A549 (cell line): Measurements from ENCODE around the gene SELENOP. TPM values are rescaled to one million over a fixed set of nuclear protein-coding genes. Genes with fewer than 3 reads are reported as not detected.

ENCODE experiments used
- ATAC-seq, 2 experiments: fragments of 200-7000 bp in 1 of 2; fragments of >200 bp in 1 of 2; cut with Nextera tagmentation in 1 of 2; cut with Tn5 transposase in 1 of 2; 3 replicates each; pipeline versions ENCODE4 v1.8.0 to v1.9.1; 2018 to 2020; ENCODE audit warnings: mild to moderate bottlenecking in 1 of 2, moderate library complexity in 1 of 2
- CTCF ChIA-PET: fragments of 300-600 bp; sonication (Branson Sonifier 250); formaldehyde crosslinking; extraction: SDS; loops from one replicate; lab custom pipeline; 2021; ENCODE audit warnings: antibody characterized with exemption, inconsistent platforms; lab: Yijun Ruan, JAX
- POLR2A ChIA-PET: fragments of 350-600 bp; formaldehyde crosslinking; extraction: SDS; loops from one replicate; lab custom pipeline; 2021; ENCODE audit warnings: antibody characterized with exemption, inconsistent platforms; lab: Yijun Ruan, JAX
- DNase-seq, 2 experiments: peaks; one replicate each; pipeline versions ENCODE4 v3.0.0 to v3.0.0-alpha.2; 2011 to 2016; ENCODE audit warnings: low read depth in 1 of 2, low spot score in 1 of 2
- FAIRE-seq: peaks from 2 replicates; lab custom pipeline; 2011; peaks lifted over from hg19 to GRCh38; lab: Jason Lieb, UNC
- H3K27ac ChIP-seq, 2 experiments: fragments of >200 bp; sonication (Bioruptor Twin); formaldehyde crosslinking; 3 replicates each; pipeline ENCODE4 v1.5.1; 2016 to 2017
- H3K4me1 ChIP-seq: fragments of >200 bp; sonication (Bioruptor Twin); formaldehyde crosslinking; 3 replicates; pipeline ENCODE4 v1.6.1; 2016
- H3K4me2 ChIP-seq: fragments of >200 bp; sonication (Bioruptor Twin); formaldehyde crosslinking; 3 replicates; pipeline ENCODE4 v1.6.1; 2016
- H3K4me3 ChIP-seq: fragments of >200 bp; sonication (Bioruptor Twin); formaldehyde crosslinking; 3 replicates; pipeline ENCODE4 v1.5.1; 2016
- H3K9me3 ChIP-seq: fragments of >200 bp; sonication (Bioruptor Twin); formaldehyde crosslinking; 3 replicates; pipeline ENCODE4 v1.6.1; 2016
- CBX2 ChIP-seq: fragments of 200-600 bp; sonication (generic); IDR thresholded peaks from 2 replicates; pipeline ENCODE4 v1.6.1; 2016; ENCODE audit warnings: low read depth, mild to moderate bottlenecking, borderline replicate concordance
- CHD2 ChIP-seq: fragments of 150-350 bp; IDR thresholded peaks from 2 replicates; pipeline ENCODE4 v1.6.1; 2014; ENCODE audit warnings: low read length; ENCODE audit not compliant: partially characterized antibody
- FOSB ChIP-seq: fragments of 250-450 bp; sonication (Bioruptor Pico); IDR thresholded peaks from 2 replicates; pipeline ENCODE4 v1.5.0; 2020; ENCODE audit warnings: mild to moderate bottlenecking, moderate library complexity
- FOSL2 ChIP-seq, 2 experiments: fragments of 450-650 bp in 1 of 2; fragments of >200 bp in 1 of 2; sonication (Bioruptor Twin) in 1 of 2; formaldehyde crosslinking; IDR thresholded peaks; 2 replicates each; pipeline versions ENCODE4 v1.5.0 to v1.6.1; 2016 to 2020; ENCODE audit warnings: mild to moderate bottlenecking in 1 of 2, moderate library complexity in 1 of 2
- GATA3 ChIP-seq: IDR thresholded peaks from 2 replicates; pipeline ENCODE4 v1.6.1; 2012; ENCODE audit warnings: borderline replicate concordance
- HEYL ChIP-seq: fragments of 250-450 bp; sonication (Bioruptor Pico); IDR thresholded peaks from 2 replicates; pipeline ENCODE4 v1.8.0; 2021; ENCODE audit warnings: mild to moderate bottlenecking, moderate library complexity
- KDM5A ChIP-seq: fragments of 200-600 bp; sonication (generic); IDR thresholded peaks from 2 replicates; pipeline ENCODE4 v1.6.1; 2016; ENCODE audit warnings: antibody characterized with exemption, mild to moderate bottlenecking
- NPAS2 ChIP-seq: fragments of 250-450 bp; sonication (Bioruptor Pico); IDR thresholded peaks from 2 replicates; pipeline ENCODE4 v1.8.0; 2022; ENCODE audit warnings: mild to moderate bottlenecking, moderate library complexity, borderline replicate concordance
- POLR2AphosphoS2 ChIP-seq: conservative IDR thresholded peaks from 2 replicates; pipeline ENCODE4 v1.6.1; 2012; ENCODE audit warnings: low read length, improper control_type of control experiment, inconsistent platforms
- TFCP2L1 ChIP-seq: fragments of 250-450 bp; sonication (Bioruptor Pico); IDR thresholded peaks from 2 replicates; pipeline ENCODE4 v1.5.0; 2021; ENCODE audit warnings: mild to moderate bottlenecking
- ZFP36 ChIP-seq: fragments of 450-650 bp; IDR thresholded peaks from 2 replicates; pipeline ENCODE4 v1.6.1; 2014; ENCODE audit warnings: borderline replicate concordance; ENCODE audit not compliant: partially characterized antibody
- WGBS: methylation state at CpG from one replicate; pipeline ENCODE4 v1.1.6; 2017; ENCODE audit errors: missing lambda C conversion rate; 5-methylcytosine and 5-hydroxymethylcytosine counted together
- polyA plus RNA-seq, 4 experiments: library from polyadenylated mRNA; depleted of rRNA in 3 of 4; stranded (reverse); fragments of >200 nt; fragmentation: RNase III in 1 of 4; extraction: RNeasy Plus Mini Kit Qiagen cat#74134 plus additional on column Dnase treatment in 1 of 4; gene quantifications; 2 replicates in 3 of 4; 3 replicates in 1 of 4; pipeline ENCODE4 v1.2.3, GENCODE V29; 2011 to 2017
- TF ChIP-seq, protein P1 (sequence below): IDR thresholded peaks from 2 replicates; pipeline ENCODE4 v1.6.1; 2012; ENCODE audit warnings: low read depth, borderline replicate concordance
- TF ChIP-seq, protein P2 (sequence below): fragments of >200 bp; sonication (Bioruptor Twin); formaldehyde crosslinking; IDR thresholded peaks from 2 replicates; pipeline ENCODE4 v1.6.1; 2016
- TF ChIP-seq, protein P3 (sequence below): fragments of 150-350 bp; IDR thresholded peaks from 2 replicates; pipeline ENCODE4 v1.6.1; 2014; ENCODE audit warnings: low read depth, mild to moderate bottlenecking, low read length
- TF ChIP-seq, protein P4 (sequence below): fragments of 450-650 bp; IDR thresholded peaks from 2 replicates; pipeline ENCODE4 v1.6.1; 2014; ENCODE audit warnings: antibody characterized with exemption

The SELENOP gene
- polyA plus RNA-seq, 2 of the 4 experiments (the other 2 are of a cell fraction): 0.17 to 0.96 TPM

DNA sequence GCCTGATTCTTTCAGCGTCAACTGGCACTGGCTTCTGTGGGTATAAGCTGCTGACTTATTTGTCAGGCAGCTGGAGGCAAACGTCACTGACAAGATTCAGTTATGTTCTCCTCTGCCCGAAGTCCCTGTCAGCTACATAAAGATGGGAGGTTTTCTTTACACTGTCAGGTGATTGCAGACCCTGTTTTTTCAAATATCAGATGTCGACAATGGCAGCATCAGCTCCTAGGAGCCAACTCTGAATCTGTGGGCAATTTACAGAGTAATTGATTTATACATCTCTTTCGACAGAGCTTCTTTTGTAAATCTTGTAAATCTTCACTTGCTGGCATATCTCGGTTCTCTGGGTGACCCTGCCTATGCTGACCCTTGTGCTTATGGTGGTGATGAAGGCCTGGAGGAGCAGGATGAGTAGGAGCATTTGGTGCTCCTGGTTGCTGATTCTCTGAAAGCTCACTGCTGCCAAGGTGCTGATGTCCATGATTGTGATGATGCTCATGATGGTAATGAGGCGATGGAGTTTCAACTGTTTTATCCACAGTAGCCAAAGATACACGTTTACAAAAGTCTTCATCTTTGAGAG lies 10.9 kb downstream of the SELENOP start (continued):
- TF ChIP-seq NPAS2 (CRISPR knock-in tag): no peak
- no peak for TF ChIP-seq CHD2
- TF ChIP-seq FOSL2 (IDR thresholded peaks at IDR 0.05): no peak
- no peak for TF ChIP-seq FOSL2 (CRISPR knock-in tag; IDR thresholded peaks at IDR 0.05)

DNA sequence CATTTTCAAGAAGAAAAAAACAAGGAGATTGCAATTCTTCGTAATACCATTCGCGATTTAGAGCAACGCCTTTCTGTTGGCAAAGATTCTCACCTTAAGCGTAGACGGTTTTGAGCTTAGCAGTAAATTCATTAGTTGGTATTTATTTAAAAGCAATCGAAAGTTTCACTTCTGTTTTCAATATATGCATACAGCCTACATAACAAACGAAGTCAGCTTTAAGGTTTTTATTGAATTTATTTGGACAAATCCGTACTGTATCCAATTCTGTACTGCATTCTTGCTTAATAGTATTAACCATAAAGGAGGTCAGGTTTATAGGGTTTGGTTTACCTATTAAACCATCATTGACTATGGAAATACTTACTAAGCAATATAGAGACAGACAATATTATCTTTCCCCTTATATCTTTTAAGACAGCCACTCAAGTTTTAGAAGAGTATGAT lies 12.0 kb downstream of the SELENOP start:
- ChIA-PET POLR2A (no interaction called here), CTCF (interaction anchor here (1.5 kb wide), 1 partner anchor 34 kb away, joined by 3 read pairs; no protein-coding TSS in a partner anchor)
- 57% methylated on average over 9 of the region's 9 CpGs for WGBS
- H3K4me2 ChIP-seq: no peak overlapping the region
- no peak for TF ChIP-seq NPAS2 (CRISPR knock-in tag)
- TF ChIP-seq GATA3: no peak
- no peak for TF ChIP-seq CBX2
- no peak for TF ChIP-seq TFCP2L1
- TF ChIP-seq, protein P1, sequence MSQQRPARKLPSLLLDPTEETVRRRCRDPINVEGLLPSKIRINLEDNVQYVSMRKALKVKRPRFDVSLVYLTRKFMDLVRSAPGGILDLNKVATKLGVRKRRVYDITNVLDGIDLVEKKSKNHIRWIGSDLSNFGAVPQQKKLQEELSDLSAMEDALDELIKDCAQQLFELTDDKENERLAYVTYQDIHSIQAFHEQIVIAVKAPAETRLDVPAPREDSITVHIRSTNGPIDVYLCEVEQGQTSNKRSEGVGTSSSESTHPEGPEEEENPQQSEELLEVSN: no peak
- H3K27ac ChIP-seq: no peak overlapping the region
- no peaks in the 10 kb centered on the region for H3K4me1 ChIP-seq
- H3K4me3 ChIP-seq: no peak overlapping the region
- H3K9me3 ChIP-seq: no peaks in the 10 kb centered on the region; the same call in 2 of the 3 replicates
- no peak for ATAC-seq
- no peak for DNase-seq
- FAIRE-seq: no peak

DNA sequence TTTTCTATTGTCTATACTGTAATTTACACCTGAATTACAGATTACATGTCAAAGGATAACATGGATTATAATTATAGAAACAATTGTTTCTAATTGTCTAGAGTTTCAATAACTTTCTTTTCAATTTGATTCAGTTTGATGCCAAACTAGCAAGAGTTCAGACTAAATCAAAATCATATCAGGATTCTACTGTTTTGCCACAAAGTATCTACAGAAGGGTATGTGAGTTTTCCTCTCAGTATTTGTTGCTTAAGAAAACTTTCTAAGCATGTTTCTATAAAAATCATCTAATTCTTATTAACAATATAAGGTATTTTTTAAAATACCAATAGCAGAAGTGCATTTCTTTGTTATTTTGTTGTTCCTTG lies 12.5 kb downstream of the SELENOP start:
- CTCF ChIA-PET: no interaction called here
- ATAC-seq (no peak), DNase-seq (no peak), FAIRE-seq (no peak)
- Histone ChIP-seq H3K27ac (no peak overlapping the region), H3K9me3 (no peaks in the 10 kb centered on the region; the same call in 2 of the 3 replicates), H3K4me3 (no peak overlapping the region), H3K4me2 (no peak overlapping the region), H3K4me1 (no peaks in the 10 kb centered on the region)
- POLR2A ChIA-PET: no interaction called here
- TF ChIP-seq, protein P1: no peak
- TF ChIP-seq, protein P2, sequence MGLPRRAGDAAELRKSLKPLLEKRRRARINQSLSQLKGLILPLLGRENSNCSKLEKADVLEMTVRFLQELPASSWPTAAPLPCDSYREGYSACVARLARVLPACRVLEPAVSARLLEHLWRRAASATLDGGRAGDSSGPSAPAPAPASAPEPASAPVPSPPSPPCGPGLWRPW: no peak
- no peak for TF ChIP-seq POLR2AphosphoS2

DNA sequence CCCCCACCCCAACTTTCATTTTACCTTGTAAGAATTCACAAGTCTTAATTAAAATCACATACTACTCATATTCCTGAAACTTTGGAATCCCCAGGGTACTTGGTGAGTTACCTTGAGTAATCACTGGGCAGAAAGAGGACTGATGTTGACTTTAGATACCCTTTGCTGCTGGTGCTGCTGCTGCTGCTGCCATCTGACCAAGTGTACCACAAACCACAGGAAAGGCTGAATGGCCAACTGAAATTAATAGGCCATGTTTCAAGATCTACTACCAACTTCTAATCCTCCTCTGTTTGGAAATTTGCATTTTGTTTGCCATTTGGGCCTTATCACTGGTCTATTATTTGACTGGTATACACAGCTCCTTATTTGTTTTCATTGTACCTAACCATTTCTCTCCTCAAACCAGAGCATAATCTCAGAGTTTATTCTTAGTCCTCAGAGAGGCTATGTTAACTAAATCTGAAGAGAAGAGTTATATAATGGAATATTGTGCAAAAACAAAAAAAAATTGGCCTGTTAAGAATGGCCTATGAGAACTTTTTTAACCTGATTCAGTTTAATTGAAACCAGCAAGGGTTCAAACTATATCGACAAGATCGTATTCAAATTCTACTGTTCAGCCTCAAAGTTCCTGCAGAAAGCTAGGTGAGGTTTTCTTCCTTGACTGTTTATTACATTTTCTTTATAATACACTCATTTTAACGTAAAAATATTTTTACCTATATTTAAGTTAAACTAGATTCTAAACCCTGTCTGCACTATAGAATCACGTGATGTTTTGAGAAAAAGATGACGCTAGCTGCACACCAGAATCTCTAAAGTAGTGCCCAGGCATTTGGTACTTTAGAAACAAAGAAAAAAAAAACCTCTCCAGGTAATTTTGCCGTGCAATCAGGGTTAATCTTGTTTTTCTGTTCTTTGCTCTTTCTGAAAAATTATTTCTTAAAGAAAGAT lies 13.1 kb downstream of the SELENOP start:
- Histone ChIP-seq H3K9me3 (no peaks in the 10 kb centered on the region; the same call in 2 of the 3 replicates), H3K4me1 (no peaks in the 10 kb centered on the region), H3K27ac (no peak overlapping the region), H3K4me2 (no peak overlapping the region), H3K4me3 (no peak overlapping the region)
- ChIA-PET POLR2A (no interaction called here), CTCF (interaction anchor here (0.5 kb wide), 1 partner anchor 1065 kb away, joined by 3 read pairs; no protein-coding TSS in a partner anchor)
- 46% methylated on average over 6 of the region's 6 CpGs for WGBS
- DNase-seq: no peak
- FAIRE-seq: no peak
- TF ChIP-seq HEYL (CRISPR knock-in tag): no peak
- TF ChIP-seq, protein P3, sequence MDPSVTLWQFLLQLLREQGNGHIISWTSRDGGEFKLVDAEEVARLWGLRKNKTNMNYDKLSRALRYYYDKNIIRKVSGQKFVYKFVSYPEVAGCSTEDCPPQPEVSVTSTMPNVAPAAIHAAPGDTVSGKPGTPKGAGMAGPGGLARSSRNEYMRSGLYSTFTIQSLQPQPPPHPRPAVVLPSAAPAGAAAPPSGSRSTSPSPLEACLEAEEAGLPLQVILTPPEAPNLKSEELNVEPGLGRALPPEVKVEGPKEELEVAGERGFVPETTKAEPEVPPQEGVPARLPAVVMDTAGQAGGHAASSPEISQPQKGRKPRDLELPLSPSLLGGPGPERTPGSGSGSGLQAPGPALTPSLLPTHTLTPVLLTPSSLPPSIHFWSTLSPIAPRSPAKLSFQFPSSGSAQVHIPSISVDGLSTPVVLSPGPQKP: no peak
- TF ChIP-seq ZFP36: no peak
- TF ChIP-seq, protein P4, sequence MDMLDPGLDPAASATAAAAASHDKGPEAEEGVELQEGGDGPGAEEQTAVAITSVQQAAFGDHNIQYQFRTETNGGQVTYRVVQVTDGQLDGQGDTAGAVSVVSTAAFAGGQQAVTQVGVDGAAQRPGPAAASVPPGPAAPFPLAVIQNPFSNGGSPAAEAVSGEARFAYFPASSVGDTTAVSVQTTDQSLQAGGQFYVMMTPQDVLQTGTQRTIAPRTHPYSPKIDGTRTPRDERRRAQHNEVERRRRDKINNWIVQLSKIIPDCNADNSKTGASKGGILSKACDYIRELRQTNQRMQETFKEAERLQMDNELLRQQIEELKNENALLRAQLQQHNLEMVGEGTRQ: no peak
- no peak for TF ChIP-seq KDM5A
- TF ChIP-seq FOSB (CRISPR knock-in tag): no peak
- ATAC-seq: no peak
